Tibial nerve (tissue), 4 donors: ENCODE measurements around the gene BCAR3. TPM values are rescaled to one million over a fixed set of nuclear protein-coding genes. Genes with fewer than 3 reads are reported as not detected.

Experiments used
- DNase-seq, 2 donors: peaks; one replicate each; pipeline ENCODE4 v3.0.0-alpha.2; 2019; ENCODE audit warnings: low spot score in 2 of 2
- H3K27ac ChIP-seq, 4 donors: fragments of 200-600 bp; sonication (generic) in 3 of 4; one replicate each; pipeline ENCODE4 v1.5.1; 2017 to 2019; ENCODE audit warnings: mild to moderate bottlenecking in 1 of 4
- H3K27me3 ChIP-seq, 2 donors: fragments of 200-600 bp; sonication (generic) in 1 of 2; one replicate each; pipeline versions ENCODE4 v1.5.1 to v1.6.0; 2017 to 2019
- H3K36me3 ChIP-seq, 3 donors: fragments of 200-600 bp; sonication (generic); one replicate each; pipeline ENCODE4 v1.5.1; 2018 to 2019
- H3K4me1 ChIP-seq, 4 donors: fragments of 200-600 bp; sonication (generic) in 3 of 4; one replicate each; pipeline ENCODE4 v1.5.1; 2017 to 2019
- H3K4me3 ChIP-seq, 4 donors: fragments of 200-600 bp; sonication (generic) in 3 of 4; one replicate each; pipeline ENCODE4 v1.5.1; 2017 to 2019; ENCODE audit warnings: mild to moderate bottlenecking in 1 of 4, moderate library complexity in 1 of 4
- H3K9me3 ChIP-seq, 4 donors: fragments of 200-600 bp; sonication (generic) in 3 of 4; one replicate each; pipeline ENCODE4 v1.5.1; 2017 to 2019
- EP300 ChIP-seq, 2 donors: sonication (generic); formaldehyde crosslinking; IDR thresholded peaks; one replicate each; pipeline ENCODE4 v1.6.1; 2017; ENCODE audit warnings: antibody characterized with exemption in 2 of 2, mild to moderate bottlenecking in 1 of 2
- POLR2A ChIP-seq, 2 donors: fragments of 450-650 bp; IDR thresholded peaks; one replicate each; pipeline ENCODE4 v1.6.1; 2017; ENCODE audit warnings: antibody characterized with exemption in 2 of 2, mild to moderate bottlenecking in 2 of 2, moderate library complexity in 2 of 2
- WGBS, 2 donors: methylation state at CpG; one replicate each; pipeline ENCODE4 v1.1.5; 2018; 5-methylcytosine and 5-hydroxymethylcytosine counted together
- total RNA-seq, 4 donors: library from RNA; depleted of rRNA; stranded (reverse); fragments of >200 nt; gene quantifications; one replicate each; pipeline ENCODE4 v1.1.0, GENCODE V29; 2016
- TF ChIP-seq, protein P1 (sequence below), 5 experiments: fragments of 200-600 bp in 3 of 5; fragments of 450-650 bp in 2 of 5; sonication (generic) in 3 of 5; IDR thresholded peaks; one replicate each; pipeline ENCODE4 v1.5.1; 2016 to 2019; ENCODE audit warnings: antibody characterized with exemption in 5 of 5, mild to moderate bottlenecking in 3 of 5, moderate library complexity in 2 of 5

Gene BCAR3
- total RNA-seq, 4 donors from 2014 or later: 26.2 to 41.8 (median 36.5) TPM

DNA sequence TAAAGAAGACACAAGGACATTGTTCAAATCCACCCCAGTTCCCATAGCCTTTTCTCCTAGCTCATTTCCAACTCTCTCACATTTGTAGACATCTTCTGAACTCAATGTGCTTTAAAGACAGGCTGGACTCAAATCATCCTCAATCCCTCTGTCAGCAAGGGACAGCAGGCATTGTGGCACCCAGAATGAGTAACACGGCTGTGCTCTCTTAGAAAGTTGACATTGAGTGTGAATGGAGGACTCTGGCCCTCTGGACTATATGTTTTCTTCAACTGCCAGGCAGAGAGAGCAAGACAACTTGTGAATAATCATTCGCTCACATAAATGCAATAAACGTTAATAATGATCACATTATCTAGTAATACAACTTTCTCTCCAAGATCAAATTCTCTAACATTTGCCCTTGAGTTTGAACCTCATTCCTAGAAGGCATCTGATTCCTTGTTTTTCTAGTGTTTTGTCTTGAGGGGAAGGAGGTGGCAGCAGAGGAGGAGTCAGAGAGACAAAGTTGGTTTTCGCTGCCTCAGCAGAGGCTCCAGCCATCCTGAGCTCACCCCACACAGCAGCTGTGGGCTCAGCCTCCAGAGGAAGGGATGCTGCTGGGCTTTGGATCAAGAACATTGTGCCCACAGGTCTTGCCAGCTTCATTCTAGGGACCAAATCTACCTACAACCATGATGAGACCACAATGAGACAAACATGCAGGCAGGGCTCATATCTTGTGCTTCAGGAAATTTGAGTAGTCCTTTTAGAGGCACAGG lies 85.1 kb downstream of the BCAR3 start:
- 62 to 67% methylated on average over 4 of the region's 4 CpGs for WGBS, 2 donors

DNA sequence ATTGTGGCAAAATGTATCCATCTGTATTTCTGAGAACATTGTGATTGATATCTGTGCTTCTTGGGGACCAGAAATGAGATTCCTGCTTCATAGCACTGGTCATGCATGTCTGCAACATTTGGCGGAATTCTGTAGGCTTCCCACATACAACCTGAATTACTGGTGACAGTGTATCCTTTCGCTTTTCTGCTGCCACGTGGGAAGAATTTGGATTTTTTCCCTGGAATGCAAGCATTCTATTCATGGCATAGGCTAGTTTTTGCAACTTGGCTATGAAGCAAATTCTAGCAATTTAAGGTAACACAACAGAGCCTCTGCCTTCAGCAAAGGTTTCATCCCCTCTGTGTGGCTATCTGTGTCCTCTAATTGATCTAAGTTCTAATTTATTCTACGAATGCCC lies 85.9 kb downstream of the BCAR3 start:
- 68 to 69% methylated on average over 4 of the region's 4 CpGs for WGBS, 2 donors
- H3K4me3 ChIP-seq: no peak overlapping the region
- no peaks in the 10 kb centered on the region for H3K27me3 ChIP-seq
- H3K27ac ChIP-seq: peak overlapping the region in 2 of 4 donors; percentile 24 to 64
- TF ChIP-seq, protein P1, sequence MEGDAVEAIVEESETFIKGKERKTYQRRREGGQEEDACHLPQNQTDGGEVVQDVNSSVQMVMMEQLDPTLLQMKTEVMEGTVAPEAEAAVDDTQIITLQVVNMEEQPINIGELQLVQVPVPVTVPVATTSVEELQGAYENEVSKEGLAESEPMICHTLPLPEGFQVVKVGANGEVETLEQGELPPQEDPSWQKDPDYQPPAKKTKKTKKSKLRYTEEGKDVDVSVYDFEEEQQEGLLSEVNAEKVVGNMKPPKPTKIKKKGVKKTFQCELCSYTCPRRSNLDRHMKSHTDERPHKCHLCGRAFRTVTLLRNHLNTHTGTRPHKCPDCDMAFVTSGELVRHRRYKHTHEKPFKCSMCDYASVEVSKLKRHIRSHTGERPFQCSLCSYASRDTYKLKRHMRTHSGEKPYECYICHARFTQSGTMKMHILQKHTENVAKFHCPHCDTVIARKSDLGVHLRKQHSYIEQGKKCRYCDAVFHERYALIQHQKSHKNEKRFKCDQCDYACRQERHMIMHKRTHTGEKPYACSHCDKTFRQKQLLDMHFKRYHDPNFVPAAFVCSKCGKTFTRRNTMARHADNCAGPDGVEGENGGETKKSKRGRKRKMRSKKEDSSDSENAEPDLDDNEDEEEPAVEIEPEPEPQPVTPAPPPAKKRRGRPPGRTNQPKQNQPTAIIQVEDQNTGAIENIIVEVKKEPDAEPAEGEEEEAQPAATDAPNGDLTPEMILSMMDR (IDR thresholded peaks at IDR 0.05): no peak
- TF ChIP-seq EP300 (IDR thresholded peaks at IDR 0.05): no peak
- peaks cover 0 to 7% (median 0%) of the 10 kb centered on the region in 3 donors for H3K36me3 ChIP-seq
- peaks cover 0 to 83% (median 17%) of the 10 kb centered on the region in 4 donors for H3K4me1 ChIP-seq
- no peak for DNase-seq
- no peaks in the 10 kb centered on the region for H3K9me3 ChIP-seq

More for the DNA sequence above, 85.1 kb downstream of the BCAR3 start:
- Histone ChIP-seq H3K36me3 (peaks cover 0 to 7% (median 0%) of the 10 kb centered on the region in 3 donors), H3K4me3 (no peak overlapping the region), H3K27me3 (no peaks in the 10 kb centered on the region), H3K27ac (peak overlapping the region in 1 of 4 donors; percentile 24), H3K4me1 (peaks cover 0 to 89% (median 18%) of the 10 kb centered on the region in 4 donors), H3K9me3 (no peaks in the 10 kb centered on the region)
- no peak for DNase-seq
- no peak for TF ChIP-seq POLR2A (IDR thresholded peaks at IDR 0.05)
- TF ChIP-seq EP300 (IDR thresholded peaks at IDR 0.05): no peak
- TF ChIP-seq, protein P1 (IDR thresholded peaks at IDR 0.05): no peak

DNA sequence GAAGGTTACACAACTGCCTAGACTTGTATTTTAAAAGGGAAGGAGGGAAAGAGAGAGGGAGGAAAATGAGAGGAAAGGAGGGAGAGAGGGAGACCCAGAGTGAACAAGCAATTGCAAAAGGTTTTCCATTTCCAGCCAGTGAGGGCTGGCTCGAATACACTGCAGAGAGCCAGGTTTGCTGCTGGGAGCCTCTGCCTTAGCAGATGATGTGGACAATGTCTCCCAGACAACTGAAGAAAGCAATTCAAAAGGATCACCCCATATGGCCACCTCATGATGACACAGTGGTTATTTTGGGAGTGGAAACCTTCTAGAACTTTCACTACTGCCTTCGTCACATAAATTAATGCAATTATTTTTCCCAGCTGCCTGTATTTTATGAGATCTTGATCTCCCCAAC lies 86.4 kb downstream of the BCAR3 start:
- no peaks in the 10 kb centered on the region for H3K9me3 ChIP-seq
- no peak for DNase-seq
- peaks cover 0 to 78% (median 15%) of the 10 kb centered on the region in 4 donors for H3K4me1 ChIP-seq
- H3K27me3 ChIP-seq: no peaks in the 10 kb centered on the region
- peak overlapping the region in 2 of 4 donors; percentile 24 to 64 for H3K27ac ChIP-seq
- no peak overlapping the region for H3K4me3 ChIP-seq
- H3K36me3 ChIP-seq: peaks cover 0 to 7% (median 0%) of the 10 kb centered on the region in 3 donors
- TF ChIP-seq EP300 (IDR thresholded peaks at IDR 0.05): no peak
- 77 to 78% methylated on average over 2 of the region's 2 CpGs for WGBS, 2 donors

DNA sequence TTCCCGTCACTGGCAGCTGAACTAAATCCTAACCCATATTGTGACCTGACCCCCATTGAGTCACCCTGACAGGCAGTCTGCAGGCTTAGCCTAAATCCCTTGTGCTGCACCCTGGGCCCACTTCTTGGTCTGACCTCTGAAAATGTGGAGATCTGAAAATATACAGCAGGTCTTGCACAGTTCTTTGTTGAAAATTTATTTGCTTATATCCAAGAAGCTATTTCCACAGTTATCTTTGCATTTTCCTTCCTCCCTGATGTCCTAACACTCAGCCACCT lies 87.1 kb downstream of the BCAR3 start:
- TF ChIP-seq, protein P1 (IDR thresholded peaks at IDR 0.05): no peak
- no peak for TF ChIP-seq EP300 (IDR thresholded peaks at IDR 0.05)
- no peak for TF ChIP-seq POLR2A (IDR thresholded peaks at IDR 0.05)
- Histone ChIP-seq H3K27ac (no peak overlapping the region), H3K27me3 (no peaks in the 10 kb centered on the region), H3K9me3 (no peaks in the 10 kb centered on the region), H3K4me3 (no peak overlapping the region), H3K4me1 (peaks cover 0 to 71% (median 15%) of the 10 kb centered on the region in 4 donors), H3K36me3 (peaks cover 0 to 14% (median 0%) of the 10 kb centered on the region in 3 donors)
- no peak for DNase-seq
- 73 to 100% methylated on average over 1 of the region's 1 CpG for WGBS, 2 donors

DNA sequence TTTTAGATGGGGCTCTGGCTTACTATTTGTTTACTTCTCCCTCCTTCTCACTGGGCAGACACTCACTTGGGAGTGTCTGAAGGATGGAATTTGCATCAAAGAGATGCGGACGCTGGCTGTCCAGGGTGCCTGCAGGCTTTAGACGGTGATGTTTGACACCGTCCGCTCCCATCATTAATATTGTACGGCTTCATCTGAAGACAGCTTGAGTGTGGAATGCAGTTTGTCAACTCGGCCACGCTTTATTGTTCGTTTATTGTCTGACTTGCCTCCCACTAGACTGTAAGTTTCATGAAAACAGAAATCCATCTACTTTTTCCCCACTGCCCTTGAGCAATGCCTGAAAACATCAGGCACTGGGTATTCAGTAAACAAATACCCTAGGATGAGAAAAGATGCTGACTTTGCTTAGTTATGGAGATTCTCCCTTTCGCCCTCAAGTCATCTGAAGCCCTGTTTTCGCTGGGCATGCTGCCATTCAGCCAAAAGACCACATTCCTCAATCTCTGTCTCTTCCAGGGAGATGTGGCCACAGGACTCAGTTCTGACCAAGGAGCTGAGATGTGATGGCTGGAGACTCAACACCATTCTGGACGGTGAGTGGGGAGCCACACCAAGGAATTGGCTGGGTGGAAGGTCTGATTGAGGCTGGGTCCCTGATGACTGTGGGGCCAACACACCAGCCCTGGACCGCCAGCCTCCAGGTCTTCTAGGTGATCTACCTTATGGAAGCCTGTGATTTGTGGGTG lies 87.6 kb downstream of the BCAR3 start:
- H3K27me3 ChIP-seq: no peaks in the 10 kb centered on the region
- H3K9me3 ChIP-seq: no peaks in the 10 kb centered on the region
- peaks cover 0 to 66% (median 15%) of the 10 kb centered on the region in 4 donors for H3K4me1 ChIP-seq
- DNase-seq: no peak
- TF ChIP-seq, protein P1 (IDR thresholded peaks at IDR 0.05): no peak
- TF ChIP-seq POLR2A (IDR thresholded peaks at IDR 0.05): no peak
- no peak for TF ChIP-seq EP300 (IDR thresholded peaks at IDR 0.05)
- no peak overlapping the region for H3K4me3 ChIP-seq
- peak overlapping the region in 1 of 4 donors; percentile 19 for H3K27ac ChIP-seq
- WGBS, 2 donors: 75 to 77% methylated on average over 12 to 13 of the region's 13 CpGs
- peaks cover 0 to 19% (median 0%) of the 10 kb centered on the region in 3 donors for H3K36me3 ChIP-seq
